Hepatocyte (in vitro differentiated cells): Measurements from ENCODE around the gene PLSCR3. TPM values are rescaled to one million over a fixed set of nuclear protein-coding genes. Genes with fewer than 3 reads are reported as not detected.

Source experiments
- DNase-seq: peaks from one replicate; pipeline ENCODE4 v3.0.0-alpha.2; 2016; ENCODE audit warnings: low spot score
- H2AFZ ChIP-seq: fragments of 200-600 bp; sonication (generic); 2 replicates; pipeline ENCODE4 v1.6.0; 2016; ENCODE audit warnings: antibody characterized with exemption, mild to moderate bottlenecking
- H3K27ac ChIP-seq: fragments of 200-600 bp; sonication (generic); 2 replicates; pipeline ENCODE4 v1.5.1; 2016; ENCODE audit warnings: mild to moderate bottlenecking
- H3K27me3 ChIP-seq: fragments of 200-600 bp; sonication (generic); 2 replicates; pipeline ENCODE4 v1.6.1; 2016
- H3K36me3 ChIP-seq: fragments of 200-600 bp; sonication (generic); replicated peaks from 2 replicates; pipeline ENCODE4 v1.5.1; 2016; ENCODE audit warnings: low read depth; ENCODE audit not compliant: insufficient read depth
- H3K4me1 ChIP-seq: fragments of 200-600 bp; sonication (generic); 2 replicates; pipeline ENCODE4 v1.5.1; 2016; ENCODE audit warnings: mild to moderate bottlenecking, moderate library complexity; ENCODE audit not compliant: insufficient read depth
- H3K4me2 ChIP-seq: fragments of 200-600 bp; sonication (generic); 2 replicates; pipeline ENCODE4 v1.6.0; 2016
- H3K4me3 ChIP-seq: fragments of 200-600 bp; sonication (generic); 2 replicates; pipeline ENCODE4 v1.5.1; 2016; ENCODE audit warnings: mild to moderate bottlenecking
- H3K79me2 ChIP-seq: fragments of 200-600 bp; sonication (generic); 2 replicates; pipeline ENCODE4 v1.6.0; 2017; ENCODE audit warnings: mild to moderate bottlenecking
- H3K9me2 ChIP-seq: fragments of 200-600 bp; sonication (generic); replicated peaks from 2 replicates; pipeline ENCODE4 v1.6.0; 2017; ENCODE audit warnings: mild to moderate bottlenecking; ENCODE audit not compliant: insufficient read depth
- H3K9me3 ChIP-seq: fragments of 200-600 bp; sonication (generic); 2 replicates; pipeline ENCODE4 v1.5.1; 2016; ENCODE audit warnings: low read depth, mild to moderate bottlenecking
- H4K20me1 ChIP-seq: fragments of 200-600 bp; sonication (generic); 2 replicates; pipeline ENCODE4 v1.6.0; 2016; ENCODE audit warnings: mild to moderate bottlenecking; ENCODE audit not compliant: insufficient read depth, poor library complexity, severe bottlenecking
- CTCF ChIP-seq: fragments of 200-600 bp; sonication (generic); IDR thresholded peaks from 2 replicates; pipeline ENCODE4 v1.5.1; 2016; ENCODE audit warnings: antibody characterized with exemption, mild to moderate bottlenecking; ENCODE audit not compliant: poor library complexity
- EZH2 ChIP-seq: fragments of 200-600 bp; sonication (generic); IDR thresholded peaks from 2 replicates; pipeline ENCODE4 v1.6.1; 2016; ENCODE audit warnings: antibody characterized with exemption, mild to moderate bottlenecking, borderline replicate concordance
- EZH2phosphoT487 ChIP-seq: fragments of 200-600 bp; sonication (generic); IDR thresholded peaks from one replicate; pipeline ENCODE4 v1.6.1; 2018; ENCODE audit warnings: antibody characterized with exemption, mild to moderate bottlenecking, low read depth, moderate library complexity; ENCODE audit not compliant: unreplicated experiment, severe bottlenecking
- WGBS: methylation state at CpG from one replicate; pipeline ENCODE4 v1.1.6; 2016; ENCODE audit warnings: low lambda C conversion rate; ENCODE audit errors: missing lambda C conversion rate; 5-methylcytosine and 5-hydroxymethylcytosine counted together
- polyA plus RNA-seq: library from polyadenylated mRNA; unstranded; fragments of >200 nt; fragmentation: Nextera tagmentation; extraction: Ambion mirVana; gene quantifications from 2 replicates; pipeline ENCODE4 v1.2.1, GENCODE V29; 2016
- total RNA-seq: library from RNA; depleted of rRNA; stranded (reverse); fragments of >200 nt; gene quantifications from 2 replicates; pipeline ENCODE4 v1.2.3, GENCODE V29; 2014

PLSCR3 gene
- total and polyA plus RNA-seq, 2 experiments from 2014 or later = 17.6 to 59.6 TPM

GRCh38 chr17:7343250-7343649 is 51.1 kb downstream of the PLSCR3 start:
- Histone ChIP-seq H3K4me2 (no peak overlapping the region), H3K36me3 (no peaks in the 10 kb centered on the region), H3K27ac (no peak overlapping the region), H2AFZ (no peak overlapping the region), H3K9me2 (no peaks in the 10 kb centered on the region), H3K4me1 (no peaks in the 10 kb centered on the region), H3K4me3 (no peak overlapping the region), H3K27me3 (no peaks in the 10 kb centered on the region), H4K20me1 (no peaks in the 10 kb centered on the region), H3K9me3 (no peaks in the 10 kb centered on the region), H3K79me2 (no peaks in the 10 kb centered on the region)
- DNase-seq = no peak
- TF ChIP-seq CTCF (no peak), EZH2 (no peak), EZH2phosphoT487 (no peak)
- WGBS = 84% methylated on average over 14 of the region's 15 CpGs

- WGBS = 95% methylated on average over 13 of the region's 13 CpGs
- DNase-seq = no peak
Observed at GRCh38 chr17:7341842-7342241, 52.5 kb downstream of the PLSCR3 start.

GRCh38 chr17:7340179-7340578 is 54.1 kb downstream of the PLSCR3 start:
- no peaks in the 10 kb centered on the region for H3K36me3 ChIP-seq
- no peaks in the 10 kb centered on the region for H4K20me1 ChIP-seq
- WGBS = 82% methylated on average over 2 of the region's 2 CpGs
- H2AFZ ChIP-seq = no peak overlapping the region
- no peaks in the 10 kb centered on the region for H3K27me3 ChIP-seq
- no peaks in the 10 kb centered on the region for H3K9me3 ChIP-seq
- no peaks in the 10 kb centered on the region for H3K79me2 ChIP-seq
- no peak for TF ChIP-seq EZH2phosphoT487
- TF ChIP-seq CTCF = no peak
- TF ChIP-seq EZH2 = no peak
- H3K9me2 ChIP-seq = no peaks in the 10 kb centered on the region
- H3K4me1 ChIP-seq = no peaks in the 10 kb centered on the region
- H3K4me3 ChIP-seq = no peak overlapping the region
- no peak overlapping the region for H3K27ac ChIP-seq
- no peak overlapping the region for H3K4me2 ChIP-seq
- no peak for DNase-seq

More at GRCh38 chr17:7341842-7342241, 52.5 kb downstream of the PLSCR3 start:
- Histone ChIP-seq H3K4me2 (no peak overlapping the region), H4K20me1 (no peaks in the 10 kb centered on the region), H2AFZ (no peak overlapping the region), H3K36me3 (no peaks in the 10 kb centered on the region), H3K79me2 (no peaks in the 10 kb centered on the region), H3K27ac (no peak overlapping the region), H3K9me2 (no peaks in the 10 kb centered on the region), H3K4me1 (no peaks in the 10 kb centered on the region), H3K4me3 (no peak overlapping the region), H3K27me3 (no peaks in the 10 kb centered on the region), H3K9me3 (no peaks in the 10 kb centered on the region)
- no peak for TF ChIP-seq EZH2
- TF ChIP-seq EZH2phosphoT487 = no peak

Other genes starting within 250 kb of the PLSCR3 start
Only the 30 nearest of the 38 such genes appear.
- gene ACADVL, start 174.6 kb downstream of the PLSCR3 start, total RNA-seq = 298 and 469 TPM in 2 replicates
- gene ACADVL, start 174.6 kb downstream of the PLSCR3 start, polyA plus RNA-seq = 1,250 and 1,676 TPM in 2 replicates
- gene DVL2, start 160.0 kb downstream of the PLSCR3 start, total RNA-seq = 56.1 and 62.1 TPM in 2 replicates
- gene DVL2, start 160.0 kb downstream of the PLSCR3 start, polyA plus RNA-seq = 74.6 and 74.7 TPM in 2 replicates
- 53.9 and 57.9 TPM in 2 replicates for gene PHF23, start 155.1 kb downstream of the PLSCR3 start, total RNA-seq
- gene PHF23, start 155.1 kb downstream of the PLSCR3 start, polyA plus RNA-seq = 77.7 and 78.6 TPM in 2 replicates
- gene GABARAP, start 152.1 kb downstream of the PLSCR3 start, total RNA-seq = 309 and 327 TPM in 2 replicates
- 992 and 1,031 TPM in 2 replicates for gene GABARAP, start 152.1 kb downstream of the PLSCR3 start, polyA plus RNA-seq
- gene CTDNEP1, start 142.8 kb downstream of the PLSCR3 start, total RNA-seq = 44.6 and 62.7 TPM in 2 replicates
- 86.9 and 96.7 TPM in 2 replicates for gene CTDNEP1, start 142.8 kb downstream of the PLSCR3 start, polyA plus RNA-seq
- gene ELP5, start 142.3 kb downstream of the PLSCR3 start, total RNA-seq = 30.4 and 30.6 TPM in 2 replicates
- 38.0 and 49.6 TPM in 2 replicates for gene ELP5, start 142.3 kb downstream of the PLSCR3 start, polyA plus RNA-seq
- gene CLDN7, start 132.0 kb downstream of the PLSCR3 start, total RNA-seq = 169 and 197 TPM in 2 replicates
- 290 and 341 TPM in 2 replicates for gene CLDN7, start 132.0 kb downstream of the PLSCR3 start, polyA plus RNA-seq
- 0.88 and 1.6 TPM in 2 replicates for gene SLC2A4, start 112.8 kb downstream of the PLSCR3 start, total RNA-seq
- 0.42 and 0.89 TPM in 2 replicates for gene SLC2A4, start 112.8 kb downstream of the PLSCR3 start, polyA plus RNA-seq
- 1.4 and 1.7 TPM in 2 replicates for gene YBX2, start 99.9 kb downstream of the PLSCR3 start, total RNA-seq
- gene YBX2, start 99.9 kb downstream of the PLSCR3 start, polyA plus RNA-seq = 1.3 and 3.0 TPM in 2 replicates
- gene EIF5A, start 86.9 kb downstream of the PLSCR3 start, total RNA-seq = 267 and 331 TPM in 2 replicates
- 693 and 747 TPM in 2 replicates for gene EIF5A, start 86.9 kb downstream of the PLSCR3 start, polyA plus RNA-seq
- gene GPS2, start 79.2 kb downstream of the PLSCR3 start, total RNA-seq = 34.5 and 50.3 TPM in 2 replicates
- 103 and 111 TPM in 2 replicates for gene GPS2, start 79.2 kb downstream of the PLSCR3 start, polyA plus RNA-seq
- 9.2 and 9.6 TPM in 2 replicates for gene NEURL4, start 65.2 kb downstream of the PLSCR3 start, total RNA-seq
- gene NEURL4, start 65.2 kb downstream of the PLSCR3 start, polyA plus RNA-seq = 9.5 and 13.9 TPM in 2 replicates
- not detected in 2 replicates for gene ACAP1, start 58.0 kb downstream of the PLSCR3 start, total RNA-seq
- gene ACAP1, start 58.0 kb downstream of the PLSCR3 start, polyA plus RNA-seq = 10.2 and 14.6 TPM in 2 replicates
- gene KCTD11, start 42.4 kb downstream of the PLSCR3 start, total RNA-seq = 9.2 and 12.4 TPM in 2 replicates
- gene KCTD11, start 42.4 kb downstream of the PLSCR3 start, polyA plus RNA-seq = 14.1 and 19.6 TPM in 2 replicates
- gene TMEM95, start 39.4 kb downstream of the PLSCR3 start, total RNA-seq = not detected in 2 replicates
- gene TMEM95, start 39.4 kb downstream of the PLSCR3 start, polyA plus RNA-seq = not detected in 2 replicates
- gene TNK1, start 13.4 kb downstream of the PLSCR3 start, total RNA-seq = 8.4 and 11.4 TPM in 2 replicates
- gene TNK1, start 13.4 kb downstream of the PLSCR3 start, polyA plus RNA-seq = 8.9 and 10.2 TPM in 2 replicates
- gene TMEM256, start 9.6 kb upstream of the PLSCR3 start, total RNA-seq = 109 and 118 TPM in 2 replicates
- 105 and 109 TPM in 2 replicates for gene TMEM256, start 9.6 kb upstream of the PLSCR3 start, polyA plus RNA-seq
- 4.1 and 7.2 TPM in 2 replicates for gene NLGN2, start 13.3 kb upstream of the PLSCR3 start, total RNA-seq
- gene NLGN2, start 13.3 kb upstream of the PLSCR3 start, polyA plus RNA-seq = 4.3 and 6.6 TPM in 2 replicates
- gene SPEM1, start 25.8 kb upstream of the PLSCR3 start, total RNA-seq = not detected in 2 replicates
- gene SPEM1, start 25.8 kb upstream of the PLSCR3 start, polyA plus RNA-seq = 0.21 TPM in 1 of 2 replicates, not detected in the other
- not detected in 2 replicates for gene SPEM2, start 31.1 kb upstream of the PLSCR3 start, total RNA-seq
- not detected in 2 replicates for gene SPEM2, start 31.1 kb upstream of the PLSCR3 start, polyA plus RNA-seq
- gene SPEM3, start 34.3 kb upstream of the PLSCR3 start, total RNA-seq = not detected in 2 replicates
- gene SPEM3, start 34.3 kb upstream of the PLSCR3 start, polyA plus RNA-seq = not detected in 2 replicates
- 12.3 and 12.5 TPM in 2 replicates for gene TMEM102, start 40.9 kb upstream of the PLSCR3 start, total RNA-seq
- gene TMEM102, start 40.9 kb upstream of the PLSCR3 start, polyA plus RNA-seq = 13.7 and 13.9 TPM in 2 replicates
- 1.4 and 2.7 TPM in 2 replicates for gene FGF11, start 45.0 kb upstream of the PLSCR3 start, total RNA-seq
- gene FGF11, start 45.0 kb upstream of the PLSCR3 start, polyA plus RNA-seq = 3.6 and 3.8 TPM in 2 replicates
- gene CHRNB1, start 50.5 kb upstream of the PLSCR3 start, total RNA-seq = 10.9 and 12.4 TPM in 2 replicates
- gene CHRNB1, start 50.5 kb upstream of the PLSCR3 start, polyA plus RNA-seq = 16.9 and 17.5 TPM in 2 replicates
- 22.7 and 27.1 TPM in 2 replicates for gene ZBTB4, start 85.1 kb upstream of the PLSCR3 start, total RNA-seq
- gene ZBTB4, start 85.1 kb upstream of the PLSCR3 start, polyA plus RNA-seq = 20.8 and 21.5 TPM in 2 replicates
- gene SLC35G6, start 86.9 kb upstream of the PLSCR3 start, total RNA-seq = 0.24 TPM in 1 of 2 replicates, not detected in the other
- 0.30 and 0.44 TPM in 2 replicates for gene SLC35G6, start 86.9 kb upstream of the PLSCR3 start, polyA plus RNA-seq
- 50.2 and 74.5 TPM in 2 replicates for gene POLR2A, start 89.8 kb upstream of the PLSCR3 start, total RNA-seq
- 96.3 and 98.1 TPM in 2 replicates for gene POLR2A, start 89.8 kb upstream of the PLSCR3 start, polyA plus RNA-seq
- gene TNFSF12, start 154.5 kb upstream of the PLSCR3 start, total RNA-seq = 4.5 and 7.3 TPM in 2 replicates
- 8.0 and 11.3 TPM in 2 replicates for gene TNFSF12, start 154.5 kb upstream of the PLSCR3 start, polyA plus RNA-seq
- gene TNFSF13, start 164.2 kb upstream of the PLSCR3 start, total RNA-seq = 0.90 and 11.0 TPM in 2 replicates
- gene TNFSF13, start 164.2 kb upstream of the PLSCR3 start, polyA plus RNA-seq = 2.4 and 5.4 TPM in 2 replicates
- 61.1 and 71.2 TPM in 2 replicates for gene SENP3, start 167.4 kb upstream of the PLSCR3 start, total RNA-seq
- gene SENP3, start 167.4 kb upstream of the PLSCR3 start, polyA plus RNA-seq = 33.7 and 35.4 TPM in 2 replicates